Activated T-cell treated with anti-CD3 and anti-CD28 coated beads for 24 hours (primary cell): ENCODE results near the gene U2AF2.
"Not testable (repeated sequence)": the region's sequence is repeated elsewhere in the genome, so short reads cannot be mapped to it uniquely, and the experiment has no call there.

Source experiments
- DNase-seq: peaks from one replicate; pipeline ENCODE4 v3.0.0-alpha.2; 2020; ENCODE audit warnings: low read depth

Gene U2AF2

DNA sequence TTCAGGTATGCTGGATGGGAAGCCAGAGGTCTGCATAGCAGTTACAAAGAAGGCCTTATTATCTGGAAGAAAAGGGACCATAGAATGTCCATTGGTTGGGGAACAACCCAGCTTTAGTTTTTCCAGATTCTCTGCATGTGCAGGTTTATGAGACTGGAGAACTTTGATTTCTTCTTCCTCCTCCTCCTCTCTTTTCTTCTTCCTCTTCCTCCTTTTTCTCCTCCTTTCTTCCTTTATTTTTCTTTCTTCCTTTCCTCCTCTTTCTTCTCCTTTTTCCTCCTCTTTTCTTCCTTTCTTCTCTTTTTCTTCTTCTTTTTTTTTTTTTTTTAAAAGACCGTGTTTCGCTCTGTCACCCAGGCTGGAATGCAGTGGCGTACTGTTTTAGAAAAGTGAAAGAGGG, 51.1 kb downstream of the U2AF2 start:
- DNase-seq = no peak

DNA sequence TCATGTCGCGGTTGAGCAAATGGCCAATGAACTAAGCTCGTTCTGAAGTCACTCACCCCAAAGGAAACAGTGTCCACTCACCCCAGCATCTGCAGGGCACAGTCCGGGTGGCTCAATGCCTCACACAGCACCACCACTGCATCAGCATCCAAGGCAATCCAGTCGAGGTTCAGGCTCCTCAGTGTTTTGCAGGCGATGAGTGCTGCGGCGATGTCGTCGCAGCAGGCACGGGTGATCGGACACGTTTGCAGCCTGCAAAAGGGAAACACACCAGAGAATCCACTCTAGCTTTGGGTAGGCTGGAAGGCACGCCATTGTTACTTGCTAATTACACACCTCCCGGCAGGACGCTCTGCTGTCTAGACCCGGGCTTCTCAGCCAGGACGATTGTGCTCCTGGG, 56.9 kb downstream of the U2AF2 start:
- DNase-seq = no peak

DNA sequence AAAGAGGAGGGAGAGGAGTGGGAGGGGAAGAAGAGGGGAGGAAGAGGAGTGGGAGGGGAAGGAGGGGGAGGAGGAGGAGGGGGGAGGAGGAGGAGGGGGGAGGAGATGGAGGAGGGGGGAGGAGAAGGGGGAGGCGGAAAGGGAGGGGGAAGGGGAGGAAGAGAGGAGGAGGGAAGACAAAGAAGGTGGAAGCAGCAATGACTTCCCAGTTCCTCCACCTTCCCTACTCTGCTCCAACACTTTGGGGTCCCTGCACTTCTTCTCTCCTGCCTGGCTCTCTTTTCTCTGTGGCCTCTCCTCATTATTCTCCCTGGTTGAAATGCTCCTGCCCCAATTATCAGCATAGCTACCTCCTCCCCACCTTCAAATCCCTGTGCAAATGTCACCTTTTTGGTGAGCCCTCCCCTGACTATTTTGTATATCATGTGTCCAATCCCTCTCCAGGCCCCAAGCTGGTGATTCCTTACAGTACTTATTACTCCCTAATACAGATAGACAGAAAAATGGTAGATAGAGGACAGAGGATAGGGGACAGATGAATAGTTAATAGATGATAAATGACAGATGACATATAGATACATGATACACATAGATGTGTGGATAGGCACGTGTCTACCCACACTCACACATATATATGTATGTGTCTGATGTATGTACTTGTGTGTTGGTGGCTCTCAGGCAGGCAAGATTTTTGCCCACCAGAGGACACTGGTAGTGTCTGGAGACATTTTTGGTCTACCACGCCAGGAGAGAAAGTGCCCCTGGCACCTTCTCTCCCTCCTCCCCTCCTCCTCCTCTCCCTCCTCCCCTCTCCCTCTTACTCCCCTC, 58.2 kb downstream of the U2AF2 start:
- no peak for DNase-seq

DNA sequence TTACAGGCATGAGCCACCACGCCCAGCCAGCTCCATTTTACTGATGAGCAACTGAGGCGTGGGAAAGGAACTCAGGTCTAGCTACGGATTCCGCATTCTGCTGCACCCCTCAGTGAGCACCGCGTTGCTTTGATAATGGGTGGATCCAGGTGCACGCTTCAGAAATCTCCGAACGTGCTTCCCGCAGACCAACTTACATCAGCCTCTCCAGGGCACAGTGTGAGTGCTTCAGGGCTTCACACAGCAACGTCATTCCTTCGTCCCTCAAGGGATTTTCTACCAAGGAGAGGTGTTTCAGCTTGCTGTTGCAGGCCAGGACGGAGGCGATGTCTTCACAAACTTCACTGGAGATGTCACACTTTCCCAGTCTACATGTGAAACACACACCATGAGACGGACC, 61.7 kb downstream of the U2AF2 start:
- DNase-seq = no peak

DNA sequence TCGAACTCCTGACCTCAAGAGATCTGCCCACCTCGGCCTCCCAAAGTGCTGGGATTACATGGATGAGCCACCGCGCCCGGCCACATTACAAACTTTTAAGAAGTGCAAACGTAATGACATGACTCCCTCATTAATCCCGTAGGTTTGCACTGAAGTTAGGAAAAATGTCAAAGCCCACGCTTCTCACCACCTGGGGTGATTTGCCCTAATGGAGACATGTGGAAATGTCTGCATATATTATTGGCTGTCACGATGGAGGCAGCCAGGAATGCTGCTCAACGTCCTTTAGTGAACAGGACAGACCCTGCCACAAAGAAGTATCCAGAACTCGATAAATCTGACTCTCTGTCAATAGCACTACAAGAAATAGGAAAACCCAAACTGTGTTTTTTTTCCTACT, 62.4 kb downstream of the U2AF2 start:
- no peak for DNase-seq

DNA sequence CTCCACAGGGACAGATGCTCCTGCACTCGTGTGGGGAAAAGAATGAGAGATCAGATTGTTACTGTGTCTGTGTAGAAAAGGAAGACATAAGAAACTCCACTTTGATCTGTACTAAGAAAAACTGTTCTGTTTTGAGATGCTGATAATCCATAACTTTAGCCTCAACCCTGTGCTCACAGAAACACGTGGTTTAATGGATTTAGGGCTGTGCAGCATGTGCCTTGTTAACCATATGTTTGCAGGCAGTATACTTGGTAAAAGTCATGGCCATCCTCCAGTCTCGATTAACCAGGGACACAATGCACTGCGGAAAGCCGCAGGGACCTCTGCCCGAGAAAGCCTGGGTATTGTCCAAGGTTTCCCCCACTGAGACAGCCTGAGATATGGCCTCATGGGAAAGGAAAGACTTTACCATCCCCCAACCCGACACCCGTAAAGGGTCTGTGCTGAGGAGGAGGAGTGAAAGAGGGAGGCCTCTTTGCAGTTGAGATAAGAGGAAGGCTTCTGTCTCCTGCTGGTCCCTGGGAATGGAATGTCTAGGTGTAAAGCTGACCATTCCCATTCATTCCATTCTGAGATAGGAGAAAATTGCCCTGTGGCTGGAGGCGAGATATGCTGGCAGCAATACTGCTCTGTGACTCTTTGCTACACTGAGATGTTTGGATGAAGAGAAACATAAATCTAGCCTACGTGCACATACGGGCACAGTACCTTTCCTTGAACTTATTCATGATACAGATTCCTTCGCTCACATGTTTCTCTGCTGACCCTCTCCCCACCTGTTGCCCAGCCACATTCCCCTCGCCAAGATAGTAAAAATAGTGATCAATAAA, 63.3 kb downstream of the U2AF2 start:
- not testable (repeated sequence) for DNase-seq

DNA sequence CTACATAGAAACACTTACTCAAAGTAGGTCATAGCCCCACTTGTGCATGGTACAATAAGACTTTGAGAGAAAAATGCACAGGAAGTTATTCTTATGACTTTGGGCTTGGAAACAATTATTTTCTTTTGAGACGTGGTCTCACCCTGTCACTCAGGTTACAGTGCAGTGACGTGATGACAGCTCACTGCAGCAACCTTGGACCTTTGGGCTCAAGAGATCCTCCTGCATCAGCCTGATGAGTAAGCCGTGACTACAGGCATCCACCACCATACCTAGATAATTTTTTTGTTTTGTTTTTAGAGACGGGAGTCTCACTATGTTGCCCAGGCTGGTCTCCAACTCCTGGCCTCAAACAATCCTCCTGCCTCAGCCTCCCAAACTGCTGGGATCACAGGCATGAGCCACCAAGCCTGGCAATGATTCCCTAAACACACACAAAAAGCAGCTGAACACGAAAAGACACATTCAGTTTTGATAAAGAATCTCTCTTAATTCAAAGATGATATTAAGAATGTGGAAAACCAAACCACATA, 65.4 kb downstream of the U2AF2 start:
- no peak for DNase-seq

DNA sequence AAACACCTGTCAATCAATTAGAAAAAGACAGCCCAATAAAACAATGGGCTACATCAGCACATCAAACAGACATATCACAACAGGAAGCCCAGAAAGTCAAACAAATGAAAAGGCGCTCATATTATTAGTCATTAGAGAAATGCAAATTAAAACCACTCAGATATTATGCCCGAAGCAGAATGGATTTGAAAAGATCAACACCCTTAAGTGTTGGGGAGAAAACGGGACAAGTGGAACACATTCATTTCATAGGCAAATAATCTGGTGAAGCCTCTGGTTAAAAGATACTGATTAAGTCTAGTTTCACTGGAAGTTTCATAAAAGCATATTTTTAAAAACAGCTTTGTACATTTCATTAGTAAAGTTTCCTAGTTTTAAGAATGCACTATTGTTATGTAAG, 66.0 kb downstream of the U2AF2 start:
- no peak for DNase-seq

DNA sequence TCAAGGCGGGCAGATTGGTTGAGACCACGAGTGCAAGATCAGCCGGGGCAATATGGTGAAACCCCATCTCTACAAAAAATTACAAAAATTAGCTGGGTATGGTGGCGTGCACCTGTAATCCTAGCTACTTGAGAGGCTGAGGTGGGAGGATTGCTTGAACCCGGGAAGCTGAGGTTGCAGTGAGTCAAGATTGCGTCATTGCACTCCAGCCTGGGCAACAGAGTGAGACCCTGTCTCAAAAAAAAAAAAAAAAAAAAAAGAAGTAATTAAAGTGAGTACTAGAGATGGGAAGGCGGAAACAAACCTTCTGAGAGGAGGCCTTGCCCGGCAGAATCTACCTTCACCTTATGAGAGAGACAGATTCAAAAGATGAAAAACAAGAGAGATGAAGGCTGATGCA, 68.7 kb downstream of the U2AF2 start:
- DNase-seq = no peak
